Measurements from ENCODE around the gene TMEM272. TPM values are rescaled to one million over a fixed set of nuclear protein-coding genes. Genes with fewer than 3 reads are reported as not detected.

TMEM272 gene
- polyA plus RNA-seq, 4 donors, result 0.20 to 0.66 (median 0.63) TPM; not detected in 1

GRCh38 chr13:51764184-51765141 is 80.5 kb downstream of the TMEM272 start:
- DNase-seq (ENCODE audit: low read depth in 4 of 4, low spot score in 2 of 4), result no peak

GRCh38 chr13:51763486-51763885 is 81.5 kb downstream of the TMEM272 start:
- no peak for DNase-seq (ENCODE audit: low read depth in 4 of 4, low spot score in 2 of 4)

Other genes with a start within 250 kb of the TMEM272 start
- 10 to 100 TPM; 20.3 to 21.9 (median 21.0) TPM for gene DHRS12, start 41.0 kb downstream of the TMEM272 start, polyA plus RNA-seq (ENCODE audit: insufficient read length in 4 of 4)
- not detected for gene CCDC70, start 16.8 kb upstream of the TMEM272 start, polyA plus RNA-seq (ENCODE audit: insufficient read length in 4 of 4)
- gene ATP7B, start 166.3 kb upstream of the TMEM272 start, polyA plus RNA-seq (ENCODE audit: insufficient read length in 4 of 4), result 10 to 100 TPM; 15.5 to 22.6 (median 18.8) TPM
- 10 to 100 TPM; 23.3 to 34.1 (median 31.2) TPM for gene ALG11, start 167.2 kb upstream of the TMEM272 start, polyA plus RNA-seq (ENCODE audit: insufficient read length in 4 of 4)
- 10 to 100 TPM; 30.6 to 37.3 (median 33.2) TPM for gene UTP14C, start 179.5 kb upstream of the TMEM272 start, polyA plus RNA-seq (ENCODE audit: insufficient read length in 4 of 4)

Data from left renal cortex interstitium (tissue), 4 donors.